K562 (cell line): ENCODE measurements around the gene DIP2A. TPM values are rescaled to one million over a fixed set of nuclear protein-coding genes. Genes with fewer than 3 reads are reported as not detected.

Source experiments
- HMGN3 ChIP-seq: IDR thresholded peaks from 2 replicates; pipeline ENCODE4 v1.6.1; 2011; ENCODE audit warnings: borderline replicate concordance, low read depth, mild to moderate bottlenecking, mixed read lengths, low read length; ENCODE audit not compliant: insufficient read length; ENCODE audit errors: extremely low read depth
- LEF1 ChIP-seq: fragments of 450-650 bp; IDR thresholded peaks from 2 replicates; pipeline ENCODE4 v1.6.1; 2016; ENCODE audit warnings: mild to moderate bottlenecking
- polyA plus RNA-seq, 8 experiments: library from polyadenylated mRNA; depleted of rRNA in 4 of 8; stranded (reverse) in 5 of 8; unstranded in 3 of 8; fragments of >200 nt; fragmentation: Nextera tagmentation in 2 of 8; fragmentation: Illumina TruSeq in 1 of 8; extraction: Ambion mirVana in 2 of 8; extraction: Trizol in 1 of 8; gene quantifications; 2 replicates each; pipeline versions ENCODE4 v1.2.1 to v1.2.3, GENCODE V29; 2011 to 2014; ENCODE audit warnings: inconsistent platforms in 1 of 8, missing spikeins in 1 of 8
- total RNA-seq, 7 experiments: library from RNA; depleted of rRNA in 6 of 7; stranded (reverse); fragments of >200 nt in 6 of 7; fragmentation: Illumina TruSeq in 2 of 7; extraction: Trizol in 2 of 7; gene quantifications; 2 replicates each; pipeline versions ENCODE4 v1.2.1 to v1.2.3, GENCODE V29; 2011 to 2021; ENCODE audit warnings: low replicate concordance in 1 of 7
- TF ChIP-seq, protein P1 (sequence below): fragments of 250-450 bp; sonication (Bioruptor Pico); IDR thresholded peaks from 2 replicates; pipeline ENCODE4 v1.4.0; 2020; ENCODE audit warnings: mild to moderate bottlenecking, moderate library complexity
- TF ChIP-seq, protein P2 (sequence below), 2 experiments: fragments of 450-650 bp; IDR thresholded peaks; 2 replicates each; pipeline ENCODE4 v1.6.1; 2018; ENCODE audit warnings: mild to moderate bottlenecking in 2 of 2, low read depth in 1 of 2; ENCODE audit not compliant: partially characterized antibody in 2 of 2
- TF ChIP-seq, protein P3 (sequence below): sonication (generic); formaldehyde crosslinking; IDR thresholded peaks from 2 replicates; pipeline ENCODE4 v1.8.1; 2023; ENCODE audit warnings: mild to moderate bottlenecking, missing genetic modification reagents, moderate library complexity

DIP2A gene
- total and polyA plus RNA-seq, 9 of the 15 experiments (the other 6 are each of a cell fraction or from before 2014, with no cell fraction given) = 4.3 to 34.5 (median 20.3) TPM

DNA sequence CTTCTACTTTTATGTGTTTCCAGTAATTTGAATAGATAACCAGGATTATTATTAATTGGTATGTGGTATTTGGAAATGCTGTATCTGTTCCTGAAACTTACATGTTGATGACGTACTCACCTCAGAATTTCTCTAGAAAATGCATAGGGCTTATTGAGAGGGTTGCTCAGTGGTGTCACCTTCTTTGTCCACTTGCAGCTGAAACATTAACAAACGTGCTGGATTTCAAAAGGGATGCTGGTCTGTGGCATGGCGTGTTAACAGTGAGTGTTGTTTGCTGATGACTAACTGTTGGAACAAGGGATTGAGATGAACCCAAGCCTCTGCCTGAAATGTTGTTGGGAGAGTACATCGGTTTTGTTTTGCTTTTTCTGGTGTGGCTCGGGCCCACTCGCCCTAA, 78.3 kb downstream of the DIP2A start (continued):
- TF ChIP-seq, protein P1, sequence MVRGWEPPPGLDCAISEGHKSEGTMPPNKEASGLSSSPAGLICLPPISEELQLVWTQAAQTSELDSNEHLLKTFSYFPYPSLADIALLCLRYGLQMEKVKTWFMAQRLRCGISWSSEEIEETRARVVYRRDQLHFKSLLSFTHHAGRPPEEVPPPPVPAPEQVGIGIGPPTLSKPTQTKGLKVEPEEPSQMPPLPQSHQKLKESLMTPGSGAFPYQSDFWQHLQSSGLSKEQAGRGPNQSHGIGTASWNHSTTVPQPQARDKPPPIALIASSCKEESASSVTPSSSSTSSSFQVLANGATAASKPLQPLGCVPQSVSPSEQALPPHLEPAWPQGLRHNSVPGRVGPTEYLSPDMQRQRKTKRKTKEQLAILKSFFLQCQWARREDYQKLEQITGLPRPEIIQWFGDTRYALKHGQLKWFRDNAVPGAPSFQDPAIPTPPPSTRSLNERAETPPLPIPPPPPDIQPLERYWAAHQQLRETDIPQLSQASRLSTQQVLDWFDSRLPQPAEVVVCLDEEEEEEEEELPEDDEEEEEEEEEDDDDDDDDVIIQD = no peak
- TF ChIP-seq HMGN3 = no peak
- TF ChIP-seq, protein P2, sequence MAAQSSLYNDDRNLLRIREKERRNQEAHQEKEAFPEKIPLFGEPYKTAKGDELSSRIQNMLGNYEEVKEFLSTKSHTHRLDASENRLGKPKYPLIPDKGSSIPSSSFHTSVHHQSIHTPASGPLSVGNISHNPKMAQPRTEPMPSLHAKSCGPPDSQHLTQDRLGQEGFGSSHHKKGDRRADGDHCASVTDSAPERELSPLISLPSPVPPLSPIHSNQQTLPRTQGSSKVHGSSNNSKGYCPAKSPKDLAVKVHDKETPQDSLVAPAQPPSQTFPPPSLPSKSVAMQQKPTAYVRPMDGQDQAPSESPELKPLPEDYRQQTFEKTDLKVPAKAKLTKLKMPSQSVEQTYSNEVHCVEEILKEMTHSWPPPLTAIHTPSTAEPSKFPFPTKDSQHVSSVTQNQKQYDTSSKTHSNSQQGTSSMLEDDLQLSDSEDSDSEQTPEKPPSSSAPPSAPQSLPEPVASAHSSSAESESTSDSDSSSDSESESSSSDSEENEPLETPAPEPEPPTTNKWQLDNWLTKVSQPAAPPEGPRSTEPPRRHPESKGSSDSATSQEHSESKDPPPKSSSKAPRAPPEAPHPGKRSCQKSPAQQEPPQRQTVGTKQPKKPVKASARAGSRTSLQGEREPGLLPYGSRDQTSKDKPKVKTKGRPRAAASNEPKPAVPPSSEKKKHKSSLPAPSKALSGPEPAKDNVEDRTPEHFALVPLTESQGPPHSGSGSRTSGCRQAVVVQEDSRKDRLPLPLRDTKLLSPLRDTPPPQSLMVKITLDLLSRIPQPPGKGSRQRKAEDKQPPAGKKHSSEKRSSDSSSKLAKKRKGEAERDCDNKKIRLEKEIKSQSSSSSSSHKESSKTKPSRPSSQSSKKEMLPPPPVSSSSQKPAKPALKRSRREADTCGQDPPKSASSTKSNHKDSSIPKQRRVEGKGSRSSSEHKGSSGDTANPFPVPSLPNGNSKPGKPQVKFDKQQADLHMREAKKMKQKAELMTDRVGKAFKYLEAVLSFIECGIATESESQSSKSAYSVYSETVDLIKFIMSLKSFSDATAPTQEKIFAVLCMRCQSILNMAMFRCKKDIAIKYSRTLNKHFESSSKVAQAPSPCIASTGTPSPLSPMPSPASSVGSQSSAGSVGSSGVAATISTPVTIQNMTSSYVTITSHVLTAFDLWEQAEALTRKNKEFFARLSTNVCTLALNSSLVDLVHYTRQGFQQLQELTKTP (IDR thresholded peaks at IDR 0.05; ENCODE audit: low read depth in 1 of 2, partially characterized antibody in 2 of 2) = no peak
- TF ChIP-seq, protein P3, sequence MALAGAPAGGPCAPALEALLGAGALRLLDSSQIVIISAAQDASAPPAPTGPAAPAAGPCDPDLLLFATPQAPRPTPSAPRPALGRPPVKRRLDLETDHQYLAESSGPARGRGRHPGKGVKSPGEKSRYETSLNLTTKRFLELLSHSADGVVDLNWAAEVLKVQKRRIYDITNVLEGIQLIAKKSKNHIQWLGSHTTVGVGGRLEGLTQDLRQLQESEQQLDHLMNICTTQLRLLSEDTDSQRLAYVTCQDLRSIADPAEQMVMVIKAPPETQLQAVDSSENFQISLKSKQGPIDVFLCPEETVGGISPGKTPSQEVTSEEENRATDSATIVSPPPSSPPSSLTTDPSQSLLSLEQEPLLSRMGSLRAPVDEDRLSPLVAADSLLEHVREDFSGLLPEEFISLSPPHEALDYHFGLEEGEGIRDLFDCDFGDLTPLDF (CRISPR knock-in tag) = no peak
- no peak for TF ChIP-seq LEF1
